Measurements from ENCODE around the gene ZNF212.

Gene ZNF212

DNA sequence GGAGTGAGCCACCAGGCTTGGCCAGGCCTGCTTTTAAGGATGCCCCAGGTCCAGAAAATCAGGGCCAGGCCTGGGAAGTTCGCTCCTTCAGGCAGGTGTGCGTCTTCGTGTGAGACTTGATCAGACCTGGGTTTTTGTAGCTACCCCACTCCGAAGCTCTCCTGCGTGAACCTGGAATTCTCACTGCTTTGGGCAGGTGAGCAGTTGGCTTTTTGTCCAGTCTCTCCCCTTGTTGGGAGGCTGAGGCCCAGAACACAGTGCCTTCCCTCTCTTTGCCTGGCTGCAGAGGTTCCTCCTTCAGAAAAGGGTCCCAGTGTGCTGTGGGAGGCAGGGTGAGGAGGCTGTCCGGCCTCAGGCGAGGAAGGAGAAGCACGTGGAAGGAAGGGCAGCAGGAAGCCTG is 49.8 kb downstream of the ZNF212 start:
- DNase-seq: no peak

DNA sequence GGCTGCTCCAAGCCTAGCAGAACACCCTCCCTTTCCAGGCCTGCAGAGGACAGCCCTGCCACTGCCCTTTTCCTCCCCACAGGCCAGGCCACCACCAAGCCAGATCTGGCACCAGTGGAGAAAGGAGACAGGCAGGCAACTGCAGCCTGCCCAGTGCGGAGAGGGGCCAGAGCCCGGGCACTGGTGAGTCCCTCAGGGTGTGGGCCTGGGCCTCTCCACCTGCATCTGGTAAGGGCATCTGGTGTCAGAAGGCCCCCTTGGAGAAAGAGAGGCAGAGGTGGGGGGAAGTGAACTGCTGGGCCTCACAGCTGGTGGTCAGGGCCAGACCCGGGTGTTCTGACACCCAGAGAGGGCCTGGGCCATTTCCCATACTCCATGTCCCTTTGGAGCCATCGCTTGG is 50.4 kb downstream of the ZNF212 start:
- DNase-seq: no peak

DNA sequence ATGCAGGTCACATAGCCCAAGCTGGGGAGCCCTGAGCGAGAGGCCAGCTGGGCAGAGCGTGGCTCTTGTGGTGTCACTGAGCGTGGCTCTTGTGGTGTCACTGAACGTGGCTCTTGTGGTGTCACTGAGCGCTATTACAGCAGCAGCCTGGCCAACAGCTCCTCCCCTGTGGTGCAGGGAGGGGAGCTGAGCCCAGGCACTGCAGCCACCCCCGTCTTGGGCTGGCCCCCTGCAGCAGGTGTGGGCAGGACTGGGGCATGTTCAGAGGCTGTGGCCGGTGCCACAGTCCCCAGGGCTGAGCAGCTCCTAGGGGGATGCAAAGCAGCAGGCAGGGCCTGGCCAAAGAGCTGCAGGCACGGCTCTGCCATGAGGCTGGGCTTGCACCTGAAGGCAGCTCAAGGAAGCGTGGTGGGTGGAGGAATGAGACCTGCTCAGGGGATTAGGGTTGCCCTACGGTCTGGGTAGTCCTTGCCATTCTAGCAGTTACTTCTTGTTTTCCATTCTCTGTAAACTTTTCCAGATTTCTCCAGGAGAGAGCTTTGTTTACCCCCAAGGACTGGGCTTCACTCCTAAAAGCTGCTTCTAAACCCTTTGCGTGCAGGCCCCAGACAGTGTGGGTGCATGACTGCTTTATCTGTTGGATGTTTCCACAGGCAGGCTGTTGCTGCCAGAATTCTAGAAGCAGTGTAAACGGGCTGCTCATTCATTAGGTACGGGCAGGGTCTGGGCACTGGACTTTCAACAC is 51.8 kb downstream of the ZNF212 start:
- no peak for DNase-seq

DNA sequence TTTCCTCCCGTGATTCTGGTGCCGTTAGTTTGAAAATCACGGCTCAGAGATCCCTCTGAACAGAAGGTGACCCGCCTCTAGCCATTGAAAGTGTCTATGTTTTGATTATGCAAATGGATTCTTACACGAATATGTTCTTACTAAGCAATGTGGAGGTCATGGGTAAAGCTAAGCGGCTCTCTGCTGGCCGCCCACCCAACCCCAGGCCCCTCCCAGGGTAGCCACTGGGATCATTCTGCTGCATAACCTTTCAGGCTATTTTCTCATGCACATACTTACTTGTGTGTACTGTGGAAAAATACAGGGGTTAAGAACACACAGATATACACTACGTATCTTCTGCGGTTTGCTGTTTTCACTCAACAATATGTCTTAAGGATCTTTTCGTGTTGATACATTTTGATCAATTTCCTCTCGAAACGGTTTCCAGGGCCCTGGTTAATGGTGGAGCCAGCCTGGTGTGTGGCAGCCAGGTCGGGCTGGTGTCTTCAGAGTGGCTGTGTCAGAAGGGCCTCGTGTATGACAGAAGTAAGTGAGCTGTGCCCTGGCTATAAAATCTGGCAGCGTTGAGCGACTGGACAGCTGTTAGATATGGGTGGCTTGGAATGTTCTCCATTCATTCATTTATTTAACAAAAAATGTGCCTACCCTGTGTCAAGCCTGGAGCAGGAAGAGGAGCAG is 52.5 kb downstream of the ZNF212 start:
- DNase-seq: no peak

DNA sequence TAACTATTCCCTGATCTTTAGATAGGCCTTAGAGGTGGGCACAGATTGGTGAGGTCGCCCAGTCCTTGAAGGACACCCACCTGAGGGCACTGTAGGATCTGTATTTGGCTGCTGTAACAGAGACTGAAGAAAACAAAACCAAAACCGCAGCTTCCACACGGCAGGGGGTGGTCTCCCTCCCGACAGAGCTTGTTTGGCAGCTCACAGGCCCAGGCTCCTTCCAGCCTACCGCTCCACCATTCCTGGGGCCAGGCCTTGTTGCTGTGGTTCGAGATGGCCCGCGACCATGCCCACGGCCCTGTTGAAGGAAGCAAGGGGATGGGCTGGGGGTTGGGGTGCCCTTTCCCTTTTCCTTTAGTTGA is 53.0 kb downstream of the ZNF212 start:
- DNase-seq: no peak

DNA sequence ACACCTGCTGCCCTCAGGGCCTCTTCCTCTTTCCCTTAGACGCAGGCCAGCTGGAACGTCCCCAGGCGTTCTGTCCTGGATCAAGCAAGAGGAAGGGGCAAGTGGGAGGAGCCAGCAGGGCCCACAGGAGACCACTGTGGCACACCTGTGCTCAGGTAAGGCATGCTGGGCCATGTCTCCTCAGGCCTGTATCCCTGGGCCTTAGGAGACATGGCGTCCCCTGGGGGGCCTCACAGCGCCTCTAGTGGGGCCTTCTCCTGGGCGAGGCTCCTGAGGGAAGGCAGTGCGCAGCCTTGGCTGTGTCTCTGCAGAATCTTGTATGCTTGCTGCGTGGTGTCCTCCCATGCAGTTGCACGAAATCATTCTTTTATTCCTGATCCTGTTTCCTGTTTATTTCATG is 53.9 kb downstream of the ZNF212 start:
- DNase-seq: no peak

DNA sequence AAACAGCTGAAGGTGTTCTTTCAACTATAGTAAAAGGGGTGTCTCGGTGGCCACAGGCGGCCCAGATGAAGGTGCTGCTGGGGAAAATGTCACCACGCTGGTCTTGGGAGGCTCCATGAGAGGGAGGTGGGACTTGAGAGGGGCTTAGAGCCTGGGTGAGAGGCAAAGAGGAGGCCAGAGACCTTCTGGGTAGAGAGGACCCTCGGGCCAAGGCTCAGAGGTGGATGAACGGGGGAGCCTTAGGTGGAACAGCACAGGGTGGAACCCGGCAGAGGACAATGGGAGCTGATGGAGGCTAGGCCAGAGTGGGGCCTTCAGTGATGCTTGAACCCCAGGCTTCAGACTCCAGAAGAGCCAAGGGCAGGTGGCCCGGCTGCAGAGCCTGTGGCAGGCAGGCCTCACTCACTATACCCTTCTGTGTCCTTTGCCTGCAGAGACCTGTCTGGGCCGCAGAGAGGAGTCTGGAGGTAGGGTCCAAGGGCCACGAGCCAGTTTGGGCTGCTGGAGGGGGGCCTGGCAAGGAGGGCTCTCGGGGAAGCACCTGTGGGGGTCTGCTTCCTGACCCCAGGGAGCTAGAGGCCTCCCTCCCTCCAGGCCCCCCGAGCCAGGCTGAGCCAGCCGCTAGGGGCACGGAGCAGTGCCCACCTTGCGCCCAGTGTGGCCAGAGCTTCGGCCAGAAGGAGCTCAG is 54.6 kb downstream of the ZNF212 start:
- DNase-seq: no peak

DNA sequence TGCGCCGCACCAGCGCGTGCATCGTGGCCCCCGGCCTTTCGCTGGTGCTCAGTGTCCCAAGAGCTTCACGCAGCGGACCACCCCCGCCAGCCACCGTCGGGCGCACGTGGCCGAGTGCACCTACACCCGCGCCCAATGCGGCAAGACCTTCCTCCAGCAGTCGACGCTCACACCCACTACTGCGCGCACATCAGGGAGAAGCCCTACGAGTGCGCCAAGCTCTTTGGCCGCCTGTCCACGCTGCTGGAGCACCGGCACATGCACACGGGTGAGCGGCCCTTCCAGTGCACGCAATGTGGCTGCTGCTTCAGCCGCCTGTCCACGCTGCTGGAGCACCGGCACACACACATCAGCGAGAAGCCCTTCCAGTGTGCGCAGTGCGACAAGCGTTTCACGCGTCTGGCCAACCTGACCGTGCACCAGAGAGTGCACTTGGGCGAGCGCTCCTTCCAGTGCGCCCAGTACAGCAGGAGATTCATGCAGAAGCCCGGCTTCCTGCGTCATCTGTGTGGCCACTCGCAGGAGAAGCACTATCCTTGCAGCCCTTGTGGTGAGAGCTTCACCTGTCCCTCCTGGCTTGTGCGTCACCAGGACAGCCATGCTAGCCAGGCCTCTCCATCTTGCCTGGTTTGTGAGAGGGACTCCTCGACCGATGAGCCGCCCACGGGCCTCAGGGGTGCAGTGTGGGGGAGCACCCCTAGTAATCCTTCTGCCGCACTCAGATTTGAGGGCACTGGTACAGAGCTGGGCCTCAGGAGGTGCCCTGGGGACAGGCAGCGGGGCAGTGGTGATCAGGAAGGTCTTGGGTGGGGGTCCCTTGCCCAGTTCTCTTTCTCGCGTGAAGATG is 55.4 kb downstream of the ZNF212 start:
- no peak for DNase-seq

DNA sequence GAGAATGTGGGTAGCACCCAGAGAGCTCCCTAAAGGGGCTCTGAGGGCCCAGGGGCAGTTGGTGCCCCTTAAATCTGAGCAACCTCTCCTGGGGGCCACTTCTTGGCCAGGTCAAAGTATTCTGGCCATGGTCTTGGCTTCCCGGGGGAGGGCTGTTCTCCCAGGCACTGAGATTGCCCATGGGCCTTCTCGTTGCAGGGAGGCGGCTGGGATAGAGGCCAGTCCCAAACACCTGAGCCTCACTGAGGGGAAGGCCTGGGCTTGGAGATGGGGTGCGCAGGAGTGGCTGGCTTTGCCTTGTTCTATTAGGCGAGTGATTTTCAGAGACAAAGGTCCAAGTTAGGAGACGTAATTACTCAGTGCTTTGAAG is 56.0 kb downstream of the ZNF212 start:
- no peak for DNase-seq

DNA sequence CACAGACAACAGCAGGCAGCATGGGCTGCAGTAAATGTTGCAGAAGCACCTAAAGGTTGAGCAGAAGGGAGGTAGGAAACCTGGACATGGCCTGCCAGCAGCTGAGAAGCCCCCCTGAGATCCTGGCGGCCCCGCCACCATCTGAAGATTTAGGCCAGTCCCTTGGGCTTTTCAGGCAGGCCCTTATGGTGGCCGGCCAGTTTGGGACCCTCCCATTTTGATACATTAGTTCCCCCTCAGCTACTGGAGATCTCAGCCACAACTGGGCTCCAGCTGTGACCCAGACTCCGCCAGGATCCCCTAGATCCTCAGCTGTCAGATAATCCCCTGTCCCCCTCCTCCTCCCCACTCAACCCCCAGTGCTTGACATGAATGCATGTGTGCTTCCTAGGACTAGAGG is 56.9 kb downstream of the ZNF212 start:
- no peak for DNase-seq

DNA sequence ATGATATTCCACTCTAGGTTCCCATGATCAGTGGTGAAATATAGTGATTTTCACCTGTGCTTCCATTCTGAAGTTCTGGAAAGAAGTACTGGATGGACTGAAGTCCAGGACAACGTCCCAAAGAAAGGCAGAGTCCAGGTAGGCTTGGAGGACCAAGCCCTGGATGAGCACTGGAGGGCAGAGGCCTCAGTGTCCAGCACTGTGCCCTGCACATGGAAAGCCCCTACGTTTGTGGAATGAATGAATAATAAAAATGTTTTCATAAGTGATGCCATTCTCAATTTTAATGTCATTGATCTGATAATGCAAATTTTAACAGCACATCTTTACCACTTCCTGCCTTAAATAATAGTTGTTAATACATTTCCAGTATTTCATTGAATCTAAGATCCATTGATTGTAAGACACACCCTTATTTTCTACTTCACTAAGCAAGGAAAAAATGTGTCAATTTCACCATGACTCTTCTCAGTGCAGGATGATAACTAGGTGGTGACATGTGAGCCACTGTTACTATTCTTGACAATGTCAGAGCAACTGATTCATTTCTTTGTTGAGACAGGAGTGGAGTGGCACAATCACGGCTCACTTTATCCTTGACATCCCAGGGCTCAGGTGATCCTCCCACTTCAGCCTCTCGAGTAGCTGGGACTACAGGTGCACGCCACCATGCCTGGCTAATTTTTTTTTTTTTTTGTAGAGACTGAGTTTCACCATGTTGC is 57.7 kb downstream of the ZNF212 start:
- DNase-seq: no peak

DNA sequence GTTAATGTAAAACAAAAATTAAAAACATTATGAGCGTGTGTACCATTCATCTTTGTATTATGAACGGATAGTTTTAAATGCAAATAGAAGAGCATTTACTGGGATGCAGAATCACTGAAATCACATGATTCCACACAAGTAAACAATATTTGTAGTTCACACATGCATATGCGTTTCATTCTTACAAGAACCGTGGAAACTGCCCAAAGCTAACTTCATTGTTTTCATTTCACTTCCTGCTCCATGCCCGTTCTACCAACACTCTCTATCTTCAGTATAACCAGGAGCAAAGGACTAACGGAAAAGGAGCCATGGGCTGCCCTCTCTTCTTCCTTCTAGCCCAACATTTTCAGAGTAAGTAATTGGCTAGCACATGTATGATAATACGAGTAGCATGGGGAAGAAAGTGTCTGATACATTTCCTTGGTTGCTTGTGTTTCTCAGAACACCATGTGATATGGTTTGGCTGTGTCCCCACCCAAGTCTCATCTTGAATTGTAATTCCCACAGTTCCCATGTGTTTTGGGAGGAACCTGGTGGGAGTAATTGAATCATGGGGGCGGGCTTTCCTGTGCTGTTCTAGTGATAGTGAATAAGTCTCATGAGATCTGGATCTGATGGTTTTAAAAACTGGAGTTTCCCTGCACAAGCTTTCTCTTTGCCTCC is 61.3 kb downstream of the ZNF212 start:
- no peak for DNase-seq

DNA sequence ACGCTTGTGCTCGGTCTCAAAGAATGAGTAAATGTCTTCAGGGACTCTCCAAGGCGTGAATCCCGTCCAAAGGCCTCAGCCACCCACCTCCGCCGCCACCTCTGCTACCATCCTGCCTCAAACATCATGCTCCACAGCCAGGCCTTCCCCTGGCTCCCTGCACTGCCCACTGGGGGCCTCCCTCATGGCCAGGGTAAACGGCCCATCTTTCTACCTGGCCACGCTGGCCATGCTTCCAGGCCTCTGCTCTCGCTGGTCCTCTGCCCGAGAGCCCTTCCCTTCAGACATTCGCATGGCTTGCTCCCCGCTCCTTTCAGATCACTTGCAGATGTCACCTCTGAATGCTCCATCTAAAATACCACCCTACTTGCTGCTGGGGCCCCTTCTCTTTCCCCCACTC is 62.8 kb downstream of the ZNF212 start:
- no peak for DNase-seq

DNA sequence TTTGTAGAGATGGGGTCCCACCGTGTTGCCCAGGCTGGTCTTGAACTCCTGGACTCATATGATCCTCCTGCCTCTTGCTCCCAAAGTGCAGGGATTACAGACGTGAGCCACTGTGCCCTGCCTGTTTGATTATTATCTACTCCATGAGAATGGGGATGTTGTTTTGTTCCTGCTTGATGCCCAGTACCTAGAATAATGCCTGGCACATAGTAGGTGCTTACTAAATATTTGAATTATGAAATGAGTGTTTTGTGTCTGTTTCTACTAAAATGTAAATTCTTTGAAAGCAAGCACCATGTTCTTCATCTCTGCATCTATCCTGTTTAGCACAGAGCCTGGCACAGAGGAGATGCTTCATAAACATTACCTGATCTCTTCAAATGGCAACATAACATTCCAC is 63.4 kb downstream of the ZNF212 start:
- DNase-seq: no peak

DNA sequence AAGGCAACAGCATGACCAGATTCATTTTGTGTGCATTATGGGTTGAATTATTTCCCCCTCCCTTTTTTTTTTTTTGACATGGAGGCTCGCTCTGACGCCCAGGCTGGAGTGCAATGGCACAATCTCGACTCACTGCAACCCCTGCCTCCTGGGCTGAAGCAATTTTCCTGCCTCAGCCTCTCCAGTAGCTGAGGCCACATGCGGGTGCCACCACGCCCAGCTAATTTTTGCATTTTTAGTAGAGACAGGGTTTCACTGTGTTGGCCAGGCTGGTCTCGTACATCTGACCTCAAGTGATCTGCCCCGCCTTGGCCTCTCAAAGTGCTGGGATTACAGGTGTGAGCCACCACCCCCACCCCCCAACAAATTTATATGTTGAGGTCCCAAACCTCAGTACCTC is 64.6 kb downstream of the ZNF212 start:
- DNase-seq: no peak

Data from stimulated activated CD4-positive, alpha-beta T cell treated with anti-CD3 and anti-CD28 coated beads, Interleukin-4, amount 100 ng/mL, for 4 hours (primary cell).